ENCODE results near the gene TSEN54. TPM values are rescaled to one million over a fixed set of nuclear protein-coding genes. Genes with fewer than 3 reads are reported as not detected.

Gene TSEN54
- total and polyA plus RNA-seq, 4 donors = 9.1 to 15.1 (median 12.3) TPM

DNA sequence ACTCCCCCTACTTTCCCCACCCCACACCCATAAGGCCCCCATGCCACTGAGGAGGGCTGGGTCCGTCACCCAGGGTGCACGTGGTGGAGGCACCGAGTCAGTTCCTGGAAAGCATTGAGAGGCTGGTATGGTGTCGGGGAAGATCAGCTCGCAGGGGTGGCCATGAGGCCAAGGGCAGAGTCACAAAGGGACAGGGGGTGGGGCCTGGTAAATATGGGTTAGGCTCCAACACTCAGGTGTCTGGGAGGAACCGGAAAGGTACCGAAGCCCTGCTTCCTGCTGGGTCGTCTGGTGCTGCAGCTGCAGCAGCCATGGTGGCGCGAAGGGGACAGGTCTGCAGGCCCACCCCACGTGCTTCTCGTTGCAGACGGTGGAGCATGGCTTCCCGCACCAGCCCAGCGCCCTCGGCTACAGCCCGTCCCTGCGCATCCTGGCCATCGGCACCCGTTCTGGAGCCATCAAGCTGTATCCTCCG lies 39.4 kb downstream of the TSEN54 start:
- Histone ChIP-seq H3K27me3 (ENCODE audit: control insufficient read depth in 4 of 4, insufficient read depth in 4 of 4, low read length in 3 of 4) (no peaks in the 10 kb centered on the region), H3K27ac (ENCODE audit: low read depth in 1 of 2, low read length in 2 of 2) (peak overlapping the region in 1 of 2 donors; percentile 9), H3K4me1 (ENCODE audit: control insufficient read depth in 4 of 4, insufficient read depth in 4 of 4, low read length in 3 of 4) (peaks cover 18 to 48% (median 42%) of the 10 kb centered on the region in 4 donors), H3K36me3 (ENCODE audit: control insufficient read depth in 4 of 4, insufficient read depth in 3 of 4, low read depth in 1 of 4, low read length in 3 of 4) (peaks cover 0 to 2% (median 0%) of the 10 kb centered on the region in 4 donors), H3K9me3 (ENCODE audit: control insufficient read depth in 4 of 4, low read length in 3 of 4) (no peaks in the 10 kb centered on the region), H3K4me3 (ENCODE audit: low read depth in 1 of 3, low read length in 3 of 3) (no peak overlapping the region), H3K9ac (ENCODE audit: low read depth in 1 of 2, low read length in 2 of 2) (no peak overlapping the region)
- DNase-seq (ENCODE audit: low spot score) = no peak
- TF ChIP-seq, protein P1, sequence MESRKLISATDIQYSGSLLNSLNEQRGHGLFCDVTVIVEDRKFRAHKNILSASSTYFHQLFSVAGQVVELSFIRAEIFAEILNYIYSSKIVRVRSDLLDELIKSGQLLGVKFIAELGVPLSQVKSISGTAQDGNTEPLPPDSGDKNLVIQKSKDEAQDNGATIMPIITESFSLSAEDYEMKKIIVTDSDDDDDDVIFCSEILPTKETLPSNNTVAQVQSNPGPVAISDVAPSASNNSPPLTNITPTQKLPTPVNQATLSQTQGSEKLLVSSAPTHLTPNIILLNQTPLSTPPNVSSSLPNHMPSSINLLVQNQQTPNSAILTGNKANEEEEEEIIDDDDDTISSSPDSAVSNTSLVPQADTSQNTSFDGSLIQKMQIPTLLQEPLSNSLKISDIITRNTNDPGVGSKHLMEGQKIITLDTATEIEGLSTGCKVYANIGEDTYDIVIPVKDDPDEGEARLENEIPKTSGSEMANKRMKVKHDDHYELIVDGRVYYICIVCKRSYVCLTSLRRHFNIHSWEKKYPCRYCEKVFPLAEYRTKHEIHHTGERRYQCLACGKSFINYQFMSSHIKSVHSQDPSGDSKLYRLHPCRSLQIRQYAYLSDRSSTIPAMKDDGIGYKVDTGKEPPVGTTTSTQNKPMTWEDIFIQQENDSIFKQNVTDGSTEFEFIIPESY (IDR thresholded peaks at IDR 0.05) = no peak
- peak; percentile 78 to 83 for TF ChIP-seq RXRA (IDR thresholded peaks at IDR 0.05)
- TF ChIP-seq, protein P2, sequence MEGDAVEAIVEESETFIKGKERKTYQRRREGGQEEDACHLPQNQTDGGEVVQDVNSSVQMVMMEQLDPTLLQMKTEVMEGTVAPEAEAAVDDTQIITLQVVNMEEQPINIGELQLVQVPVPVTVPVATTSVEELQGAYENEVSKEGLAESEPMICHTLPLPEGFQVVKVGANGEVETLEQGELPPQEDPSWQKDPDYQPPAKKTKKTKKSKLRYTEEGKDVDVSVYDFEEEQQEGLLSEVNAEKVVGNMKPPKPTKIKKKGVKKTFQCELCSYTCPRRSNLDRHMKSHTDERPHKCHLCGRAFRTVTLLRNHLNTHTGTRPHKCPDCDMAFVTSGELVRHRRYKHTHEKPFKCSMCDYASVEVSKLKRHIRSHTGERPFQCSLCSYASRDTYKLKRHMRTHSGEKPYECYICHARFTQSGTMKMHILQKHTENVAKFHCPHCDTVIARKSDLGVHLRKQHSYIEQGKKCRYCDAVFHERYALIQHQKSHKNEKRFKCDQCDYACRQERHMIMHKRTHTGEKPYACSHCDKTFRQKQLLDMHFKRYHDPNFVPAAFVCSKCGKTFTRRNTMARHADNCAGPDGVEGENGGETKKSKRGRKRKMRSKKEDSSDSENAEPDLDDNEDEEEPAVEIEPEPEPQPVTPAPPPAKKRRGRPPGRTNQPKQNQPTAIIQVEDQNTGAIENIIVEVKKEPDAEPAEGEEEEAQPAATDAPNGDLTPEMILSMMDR (IDR thresholded peaks at IDR 0.05; ENCODE audit: low read depth, low read length, missing input control) = no peak
- TF ChIP-seq JUND (IDR thresholded peaks at IDR 0.05) = no peak
- TF ChIP-seq SP1 (IDR thresholded peaks at IDR 0.05) = no peak
- TF ChIP-seq HNF4A (conservative IDR thresholded peaks at IDR 0.05) = peak; percentile 11 to 39
- 69% methylated on average over 21 of the region's 21 CpGs for WGBS

DNA sequence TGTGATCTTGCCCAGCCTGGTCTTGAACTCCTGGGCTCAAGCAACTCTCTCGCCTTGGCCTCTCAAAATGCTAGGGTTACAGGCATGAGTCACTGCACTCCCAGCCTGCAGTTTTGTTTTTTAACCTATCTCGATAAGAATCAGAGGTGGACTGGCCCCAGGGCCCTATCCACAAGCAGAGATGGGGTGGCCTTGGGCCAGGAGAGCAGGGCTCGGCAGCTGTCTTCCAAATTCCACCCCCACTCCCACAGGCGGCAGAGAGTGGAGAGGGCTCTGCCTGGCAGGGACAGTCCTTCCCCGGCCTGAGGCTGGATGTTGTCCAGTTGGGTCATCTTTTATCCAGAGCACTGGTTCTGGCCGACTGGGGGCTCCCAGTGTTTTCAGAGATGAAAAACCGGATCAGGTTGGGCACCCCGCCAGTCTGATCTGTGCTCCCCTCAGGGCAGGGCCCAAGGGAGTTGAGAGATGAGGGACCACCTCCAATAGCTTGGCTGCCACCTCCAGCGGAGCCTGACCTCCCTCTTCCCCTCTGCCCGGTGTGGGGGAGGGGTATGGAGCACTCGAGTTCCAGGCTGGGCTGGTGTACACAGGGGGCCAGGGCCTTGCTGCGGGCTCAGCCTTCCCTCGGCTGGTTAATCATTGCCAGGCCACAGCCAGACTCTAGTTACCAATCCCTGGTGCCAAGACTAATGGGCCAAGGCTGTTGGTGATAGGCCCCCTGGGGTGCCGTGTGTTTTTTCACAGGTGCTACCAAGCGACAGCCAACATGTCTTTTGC lies 40.9 kb downstream of the TSEN54 start:
- Histone ChIP-seq H3K4me3 (ENCODE audit: low read depth in 1 of 3, low read length in 3 of 3) (no peak overlapping the region), H3K36me3 (ENCODE audit: control insufficient read depth in 4 of 4, insufficient read depth in 3 of 4, low read depth in 1 of 4, low read length in 3 of 4) (no peaks in the 10 kb centered on the region), H3K4me1 (ENCODE audit: control insufficient read depth in 4 of 4, insufficient read depth in 4 of 4, low read length in 3 of 4) (peaks cover 20 to 54% (median 49%) of the 10 kb centered on the region in 4 donors), H3K9ac (ENCODE audit: low read depth in 1 of 2, low read length in 2 of 2) (no peak overlapping the region), H3K27me3 (ENCODE audit: control insufficient read depth in 4 of 4, insufficient read depth in 4 of 4, low read length in 3 of 4) (no peaks in the 10 kb centered on the region), H3K27ac (ENCODE audit: low read depth in 1 of 2, low read length in 2 of 2) (peak overlapping the region; percentile 86 to 91), H3K9me3 (ENCODE audit: control insufficient read depth in 4 of 4, low read length in 3 of 4) (no peaks in the 10 kb centered on the region)
- peak in 1 of 2 donors; percentile 44 for TF ChIP-seq EGR1 (IDR thresholded peaks at IDR 0.05; ENCODE audit: low read depth in 2 of 2)
- peak; percentile 51 for TF ChIP-seq NR2F2 (IDR thresholded peaks at IDR 0.05)
- TF ChIP-seq RAD21 (IDR thresholded peaks at IDR 0.05) = peak in 1 of 2 donors; percentile 38
- TF ChIP-seq, protein P3, sequence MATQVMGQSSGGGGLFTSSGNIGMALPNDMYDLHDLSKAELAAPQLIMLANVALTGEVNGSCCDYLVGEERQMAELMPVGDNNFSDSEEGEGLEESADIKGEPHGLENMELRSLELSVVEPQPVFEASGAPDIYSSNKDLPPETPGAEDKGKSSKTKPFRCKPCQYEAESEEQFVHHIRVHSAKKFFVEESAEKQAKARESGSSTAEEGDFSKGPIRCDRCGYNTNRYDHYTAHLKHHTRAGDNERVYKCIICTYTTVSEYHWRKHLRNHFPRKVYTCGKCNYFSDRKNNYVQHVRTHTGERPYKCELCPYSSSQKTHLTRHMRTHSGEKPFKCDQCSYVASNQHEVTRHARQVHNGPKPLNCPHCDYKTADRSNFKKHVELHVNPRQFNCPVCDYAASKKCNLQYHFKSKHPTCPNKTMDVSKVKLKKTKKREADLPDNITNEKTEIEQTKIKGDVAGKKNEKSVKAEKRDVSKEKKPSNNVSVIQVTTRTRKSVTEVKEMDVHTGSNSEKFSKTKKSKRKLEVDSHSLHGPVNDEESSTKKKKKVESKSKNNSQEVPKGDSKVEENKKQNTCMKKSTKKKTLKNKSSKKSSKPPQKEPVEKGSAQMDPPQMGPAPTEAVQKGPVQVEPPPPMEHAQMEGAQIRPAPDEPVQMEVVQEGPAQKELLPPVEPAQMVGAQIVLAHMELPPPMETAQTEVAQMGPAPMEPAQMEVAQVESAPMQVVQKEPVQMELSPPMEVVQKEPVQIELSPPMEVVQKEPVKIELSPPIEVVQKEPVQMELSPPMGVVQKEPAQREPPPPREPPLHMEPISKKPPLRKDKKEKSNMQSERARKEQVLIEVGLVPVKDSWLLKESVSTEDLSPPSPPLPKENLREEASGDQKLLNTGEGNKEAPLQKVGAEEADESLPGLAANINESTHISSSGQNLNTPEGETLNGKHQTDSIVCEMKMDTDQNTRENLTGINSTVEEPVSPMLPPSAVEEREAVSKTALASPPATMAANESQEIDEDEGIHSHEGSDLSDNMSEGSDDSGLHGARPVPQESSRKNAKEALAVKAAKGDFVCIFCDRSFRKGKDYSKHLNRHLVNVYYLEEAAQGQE (IDR thresholded peaks at IDR 0.05) = peak; percentile 78
- TF ChIP-seq FOXA2 (IDR thresholded peaks at IDR 0.05) = peak; percentile 78
- TF ChIP-seq, protein P1 (IDR thresholded peaks at IDR 0.05) = peak; percentile 61
- TF ChIP-seq GABPA (IDR thresholded peaks at IDR 0.05 in 1 of 2, conservative IDR thresholded peaks at IDR 0.05 in 1 of 2) = no peak
- TF ChIP-seq JUND (IDR thresholded peaks at IDR 0.05) = peak; percentile 92 to 95
- peak; percentile 62 for TF ChIP-seq TAF1 (conservative IDR thresholded peaks at IDR 0.05)
- TF ChIP-seq, protein P2 (IDR thresholded peaks at IDR 0.05; ENCODE audit: low read depth, low read length, missing input control) = no peak
- TF ChIP-seq YY1 (IDR thresholded peaks at IDR 0.05) = peak; percentile 51
- peak; percentile 65 for TF ChIP-seq HNF4A (conservative IDR thresholded peaks at IDR 0.05)
- peak; percentile 93 for TF ChIP-seq SP1 (IDR thresholded peaks at IDR 0.05)
- TF ChIP-seq FOXA1 (IDR thresholded peaks at IDR 0.05) = peak; percentile 64
- no peak for TF ChIP-seq HNF4G (IDR thresholded peaks at IDR 0.05)
- TF ChIP-seq RXRA (IDR thresholded peaks at IDR 0.05) = peak; percentile 73 to 76
- TF ChIP-seq, protein P4, sequence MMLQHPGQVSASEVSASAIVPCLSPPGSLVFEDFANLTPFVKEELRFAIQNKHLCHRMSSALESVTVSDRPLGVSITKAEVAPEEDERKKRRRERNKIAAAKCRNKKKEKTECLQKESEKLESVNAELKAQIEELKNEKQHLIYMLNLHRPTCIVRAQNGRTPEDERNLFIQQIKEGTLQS (IDR thresholded peaks at IDR 0.05) = peak; percentile 86
- TF ChIP-seq, protein P5, sequence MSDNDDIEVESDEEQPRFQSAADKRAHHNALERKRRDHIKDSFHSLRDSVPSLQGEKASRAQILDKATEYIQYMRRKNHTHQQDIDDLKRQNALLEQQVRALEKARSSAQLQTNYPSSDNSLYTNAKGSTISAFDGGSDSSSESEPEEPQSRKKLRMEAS (IDR thresholded peaks at IDR 0.05) = peak; percentile 79
- peak; percentile 74 for DNase-seq (ENCODE audit: low spot score)
- WGBS = 27% methylated on average over 15 of the region's 15 CpGs
